Brain pericyte (primary cell): ENCODE measurements around the gene NKX2-8.

Experiments used
- DNase-seq: peaks from one replicate; pipeline ENCODE4 v3.0.0-alpha.2; 2012; ENCODE audit warnings: low read depth, low spot score

NKX2-8 gene

DNA sequence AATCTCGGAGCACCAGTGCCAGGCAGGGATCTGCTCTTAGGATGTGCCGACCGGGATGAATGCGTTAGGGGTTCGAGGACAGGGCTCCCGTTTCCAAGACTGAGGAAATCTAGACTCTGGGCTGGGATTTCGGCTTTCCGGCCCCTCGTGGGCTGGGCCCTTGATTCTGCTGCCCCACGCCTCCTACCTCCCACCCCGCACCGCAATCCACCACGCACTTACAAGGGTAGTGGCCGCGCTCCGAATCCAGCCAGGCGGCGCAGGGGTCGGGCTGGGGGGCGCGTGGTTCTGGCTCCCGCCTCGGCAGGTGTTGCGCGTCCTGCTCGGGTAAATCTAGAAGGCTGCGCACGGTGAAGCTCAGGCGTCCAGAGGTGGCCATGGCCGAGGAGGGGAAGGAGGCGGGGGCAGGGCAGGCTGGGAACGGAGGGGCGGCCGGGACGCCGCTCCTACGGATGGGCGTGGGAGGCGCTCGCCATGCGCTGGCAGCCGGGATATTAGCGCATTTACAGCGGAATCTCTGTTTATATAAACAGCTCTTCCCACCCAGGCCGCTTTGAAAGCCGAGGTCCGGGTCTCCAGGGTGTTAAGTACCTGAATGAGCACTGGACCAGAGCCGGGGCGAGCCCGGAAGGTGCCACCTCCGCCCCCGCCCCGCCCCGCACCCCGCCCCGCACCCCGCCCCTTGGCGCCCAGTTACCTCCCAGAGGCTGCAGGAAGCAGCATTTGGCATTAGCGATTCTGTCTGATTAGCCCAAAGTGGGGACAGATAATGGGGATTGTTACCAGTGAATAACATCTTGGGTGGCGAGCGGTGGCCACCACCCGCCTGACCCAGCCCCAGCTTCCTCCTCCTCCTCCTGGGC is at the start of gene NKX2-8:
NKX2-8 (minus strand) TSS at position 604 of the 863 bp plus-strand sequence; CDS start at position 379, 225 bp downstream.
- no peak for DNase-seq

DNA sequence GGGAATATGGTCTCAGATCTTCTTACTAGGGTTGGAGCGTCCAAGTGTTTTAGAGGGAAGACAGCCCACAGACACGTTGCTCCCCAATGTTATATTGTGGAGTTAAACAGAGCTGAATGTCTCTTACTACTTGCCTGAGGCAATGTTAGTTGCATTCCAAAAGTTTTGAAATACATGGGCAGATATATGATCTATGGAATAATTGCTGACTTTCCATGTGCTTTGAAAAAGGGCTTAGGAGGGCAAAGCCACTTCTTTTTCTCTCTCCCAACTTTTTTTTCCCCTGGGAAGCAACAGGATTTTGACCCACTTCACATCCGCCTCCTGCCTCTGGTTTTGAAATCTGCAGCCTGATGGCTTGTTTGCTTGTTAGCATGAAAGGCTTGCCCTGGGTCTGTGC is 45.6 kb upstream of the NKX2-8 start:
- DNase-seq = no peak

DNA sequence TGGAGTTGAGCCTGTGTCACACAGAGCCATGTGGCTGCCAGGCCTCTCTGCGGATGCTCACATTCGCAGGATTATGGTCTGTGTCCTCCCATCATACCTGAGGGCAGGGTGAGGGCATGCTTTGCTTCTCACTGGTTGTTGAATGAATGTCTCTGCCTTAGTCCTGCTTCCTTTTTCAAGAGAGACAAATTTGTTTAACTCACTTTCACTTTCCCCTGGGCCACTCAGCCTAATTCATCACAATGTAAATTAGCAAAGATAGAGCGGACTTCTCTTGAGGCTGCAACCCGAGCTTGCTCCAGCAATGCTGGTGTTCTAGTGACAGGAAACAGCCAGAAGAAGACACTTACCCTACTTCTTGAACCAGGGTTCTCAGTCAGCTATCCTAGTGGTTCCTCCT is 43.7 kb upstream of the NKX2-8 start:
- DNase-seq = no peak

DNA sequence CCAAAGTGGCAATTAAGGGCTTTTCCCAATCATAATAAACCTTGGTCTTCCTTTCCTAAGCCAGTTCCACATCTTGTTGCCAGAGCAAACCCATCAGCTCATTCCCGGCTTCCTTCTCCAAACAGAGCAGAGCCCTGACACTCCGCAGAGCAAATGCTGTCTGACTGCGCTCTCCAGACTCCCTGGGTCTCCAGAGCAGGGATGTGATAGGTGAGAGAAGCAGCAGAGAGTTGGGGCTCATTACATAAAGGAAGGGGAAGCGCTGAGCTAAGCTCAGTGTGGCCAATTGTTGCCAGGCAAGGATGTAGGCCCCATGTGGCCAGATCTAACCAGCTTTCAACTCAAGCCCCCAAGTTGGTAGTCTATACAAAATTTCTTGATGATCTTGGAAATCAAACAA is 43.0 kb upstream of the NKX2-8 start:
- no peak for DNase-seq

GRCh38 chr14:36625014-36625413 is 42.6 kb upstream of the NKX2-8 start:
- no peak for DNase-seq

GRCh38 chr14:36619853-36620252 is 37.4 kb upstream of the NKX2-8 start:
- DNase-seq = no peak

DNA sequence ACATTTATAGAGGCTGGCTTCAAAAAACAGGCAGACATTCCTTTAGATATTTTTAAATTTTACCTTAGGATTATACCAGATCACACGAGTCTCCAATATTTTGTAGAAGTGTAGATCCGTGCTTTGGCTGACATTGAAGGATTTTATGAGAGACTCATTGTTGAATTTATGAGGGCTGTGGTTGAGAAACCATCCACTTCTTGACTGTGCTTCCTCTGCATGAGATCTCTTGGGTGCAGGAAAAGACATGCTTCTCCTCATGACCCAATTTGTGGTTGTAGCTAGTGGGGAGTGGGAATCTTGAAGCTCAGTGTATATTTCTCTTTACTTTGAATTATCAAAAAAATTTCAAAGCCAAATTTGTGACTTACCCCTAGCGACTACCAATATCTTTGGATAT is 36.7 kb upstream of the NKX2-8 start:
- no peak for DNase-seq

GRCh38 chr14:36618641-36619040 is 36.2 kb upstream of the NKX2-8 start:
- DNase-seq = no peak

GRCh38 chr14:36617824-36618223 is 35.4 kb upstream of the NKX2-8 start:
- DNase-seq = no peak

GRCh38 chr14:36605506-36605857 is 23.1 kb upstream of the NKX2-8 start:
- no peak for DNase-seq

DNA sequence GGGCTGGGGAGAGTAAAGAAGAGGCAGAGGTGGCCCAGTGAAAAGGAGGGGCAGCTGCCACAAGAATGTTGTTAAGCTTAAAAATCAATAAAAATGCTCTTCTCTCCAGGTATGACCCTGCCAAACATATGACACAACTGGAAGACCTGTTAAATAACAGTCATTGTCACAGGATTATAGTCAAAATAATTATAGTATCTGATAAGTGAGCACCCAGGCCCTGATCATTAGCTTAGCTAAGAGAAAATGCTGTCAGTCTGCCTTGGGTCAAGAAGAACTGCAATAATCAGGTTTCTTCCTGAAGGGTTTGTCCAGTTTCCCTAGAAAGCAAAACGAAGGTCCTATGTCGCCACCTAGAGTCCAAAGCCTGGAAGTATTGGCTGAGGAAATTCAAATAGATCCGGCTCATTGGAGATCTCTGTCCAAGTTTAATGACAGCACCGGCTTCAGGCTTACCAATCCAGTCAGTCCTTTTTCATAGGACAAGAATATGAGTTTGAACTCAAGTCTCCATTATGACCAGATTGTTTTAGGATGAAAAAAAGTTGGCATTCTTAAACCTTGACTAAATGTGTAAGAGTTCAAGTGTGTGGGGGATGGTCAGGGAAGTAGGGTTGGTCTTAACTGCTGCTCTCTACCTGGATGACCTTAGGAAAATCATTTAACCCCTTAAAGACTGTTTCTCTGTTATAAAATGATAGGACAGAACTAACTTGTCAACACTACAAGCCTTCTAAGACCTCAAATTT is 22.5 kb upstream of the NKX2-8 start:
- DNase-seq = no peak

- DNase-seq = no peak
Measured at GRCh38 chr14:36600431-36600830, 18.0 kb upstream of the NKX2-8 start.

- DNase-seq = no peak
Measured at GRCh38 chr14:36591482-36591881, 9.1 kb upstream of the NKX2-8 start.

DNA sequence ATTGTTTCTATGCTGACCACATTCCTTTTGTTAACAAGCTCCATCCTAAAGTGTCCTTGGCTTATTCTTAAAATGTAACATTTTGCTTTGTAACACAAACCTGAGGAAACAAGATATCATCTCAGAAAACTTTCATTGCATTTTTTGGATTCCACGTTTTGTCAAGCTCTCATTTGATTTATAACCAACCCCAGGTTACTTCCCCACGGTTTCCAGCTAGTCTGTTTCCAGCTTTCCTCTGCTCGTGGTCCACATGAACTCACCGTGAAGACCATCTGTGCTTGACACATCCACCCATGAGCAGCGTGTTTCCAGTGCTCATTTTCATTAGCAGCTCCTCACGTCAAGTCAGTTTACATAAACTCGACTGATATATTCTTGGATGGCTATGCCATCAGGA is 6.4 kb upstream of the NKX2-8 start:
- no peak for DNase-seq

DNA sequence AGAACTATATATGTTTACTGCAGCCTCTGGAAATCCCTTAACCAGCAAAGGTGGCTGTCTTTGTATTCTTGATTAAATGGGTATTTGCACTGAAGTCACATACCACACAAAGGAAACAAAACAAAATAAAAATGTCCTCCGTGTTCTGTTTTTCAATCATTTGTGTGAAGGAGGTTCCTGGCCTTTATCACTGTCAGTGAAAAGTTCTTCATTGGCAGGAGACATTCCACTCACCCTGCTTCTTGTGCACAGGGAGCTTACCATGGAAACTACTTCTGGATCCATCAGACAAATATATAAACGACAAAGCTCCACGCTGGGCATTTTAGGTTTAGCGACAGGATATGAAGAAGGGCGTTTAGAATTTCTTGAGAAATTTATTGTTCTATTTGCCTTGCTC is 5.7 kb upstream of the NKX2-8 start:
- DNase-seq = no peak

GRCh38 chr14:36585100-36585499 is 2.7 kb upstream of the NKX2-8 start:
- DNase-seq = no peak

DNA sequence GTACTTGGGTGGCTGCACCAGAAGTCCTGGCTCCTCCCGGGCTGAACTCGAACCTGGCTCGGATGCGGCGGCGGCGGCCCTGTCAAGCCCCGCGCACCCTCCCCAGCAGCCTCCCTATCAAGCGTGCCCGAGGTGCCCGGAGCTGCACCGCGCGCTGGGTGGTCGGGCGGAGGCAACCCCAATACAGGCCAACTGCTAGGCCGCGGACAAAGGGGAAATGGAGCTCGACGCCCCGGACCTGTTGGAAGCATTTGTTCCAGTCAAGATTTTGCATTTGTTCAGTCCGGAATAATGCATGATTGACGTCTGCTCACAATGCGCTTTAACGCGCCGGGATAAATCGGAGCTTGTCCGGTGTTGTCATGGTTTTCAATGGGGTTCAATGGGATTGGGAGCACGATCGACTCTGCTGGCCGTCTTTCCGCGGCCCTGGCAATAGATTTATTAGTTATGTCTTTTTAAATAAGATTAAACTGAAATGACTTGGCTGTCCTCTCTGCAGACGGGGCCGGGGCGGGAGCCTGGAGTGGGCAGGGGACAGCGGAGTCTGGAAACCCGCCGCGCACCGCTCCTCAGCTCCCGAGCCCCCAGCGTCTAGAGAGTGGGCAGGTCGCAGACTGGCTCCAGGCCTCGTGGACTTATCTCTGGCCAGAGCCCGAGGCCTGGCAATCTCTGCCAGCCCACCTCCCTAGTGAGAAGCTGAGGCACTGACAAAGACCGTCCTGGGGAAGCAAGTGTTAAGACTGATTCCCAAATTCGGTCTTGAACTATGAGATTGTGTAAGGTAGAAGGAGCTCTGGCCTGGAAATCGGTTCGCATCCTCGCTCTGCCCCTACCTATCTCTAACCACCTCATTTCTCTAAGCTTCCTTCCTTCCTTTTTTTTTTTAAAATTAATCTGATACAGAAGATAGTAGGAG is 1.7 kb upstream of the NKX2-8 start:
- no peak for DNase-seq

- DNase-seq = no peak
Measured at GRCh38 chr14:36583242-36583892, 953 bp upstream of the NKX2-8 start.

DNA sequence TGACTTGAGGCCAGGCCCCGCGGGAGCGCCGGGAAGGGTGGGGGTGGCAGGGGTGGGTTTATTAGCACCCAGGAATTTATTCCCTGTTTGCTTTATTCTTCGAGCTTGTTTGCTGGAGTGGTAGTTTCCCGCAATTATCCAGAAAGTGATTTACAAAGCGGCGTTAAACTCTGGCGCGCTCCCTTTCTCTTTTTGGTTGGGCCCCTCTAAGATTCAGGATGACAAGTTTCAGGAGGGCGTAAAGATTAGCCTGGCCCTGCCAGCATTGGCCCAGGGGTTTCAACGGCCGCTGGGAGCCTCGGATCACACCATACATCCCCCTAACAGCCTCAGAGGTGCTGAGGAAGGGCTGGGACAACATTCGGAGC is 444 bp upstream of the NKX2-8 start:
- no peak for DNase-seq

DNA sequence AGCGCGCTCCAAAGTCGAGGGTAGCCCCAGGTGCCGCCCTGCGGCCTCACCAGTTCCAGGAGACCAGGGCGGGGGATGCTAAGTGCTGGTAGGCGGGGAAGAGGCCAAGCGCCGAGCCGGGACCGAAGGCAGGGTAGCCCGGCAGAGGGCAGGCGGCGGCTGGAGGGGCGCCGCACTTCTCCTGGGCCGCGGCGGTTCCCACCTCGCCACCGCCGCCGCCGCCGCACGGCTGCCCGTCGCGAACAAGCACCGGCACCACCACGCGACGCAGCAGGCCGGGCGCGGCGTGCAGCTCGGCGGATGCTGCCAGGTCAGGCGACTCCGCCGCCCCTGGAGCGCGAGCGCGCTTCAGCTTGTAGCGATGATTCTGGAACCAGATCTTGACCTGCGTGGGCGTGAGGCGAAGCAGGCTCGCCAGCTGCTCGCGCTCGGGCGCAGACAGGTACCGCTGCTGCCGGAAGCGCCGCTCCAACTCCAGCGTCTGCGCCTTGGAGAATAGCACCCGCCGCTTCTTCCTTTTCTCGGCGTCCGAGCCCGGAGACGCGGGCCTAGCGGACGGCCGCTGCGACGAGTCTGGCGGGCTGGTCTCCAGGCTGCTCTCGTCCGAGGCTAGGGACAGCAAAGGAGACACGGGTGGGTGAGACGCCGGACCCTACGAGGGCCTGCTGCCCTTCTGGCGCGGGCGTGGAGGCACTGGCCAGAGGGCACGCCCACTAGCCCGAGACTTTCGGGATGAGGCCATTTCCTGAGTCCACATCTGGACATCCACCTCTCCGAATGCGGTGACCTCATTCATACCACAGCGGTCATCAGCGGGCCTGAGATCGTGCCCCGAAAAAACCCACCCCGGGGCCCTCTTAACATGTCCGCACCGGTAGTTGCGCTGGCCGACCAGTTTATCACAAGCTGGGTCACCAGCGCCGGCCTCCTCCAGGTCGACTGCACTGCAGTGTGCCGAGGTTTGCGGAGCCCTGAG is 1.3 kb downstream of the NKX2-8 start:
- no peak for DNase-seq
